ENCODE measurements around the gene TLX3. TPM values are rescaled to one million over a fixed set of nuclear protein-coding genes. Genes with fewer than 3 reads are reported as not detected.

The TLX3 gene
- total RNA-seq, 1 donor from 2014 or later = not detected

GRCh38 chr5:171317230-171317629 is 8.2 kb downstream of the TLX3 start:
- no peak overlapping the region for H3K27ac Mint-ChIP-seq (ENCODE audit: unreplicated experiment)
- peaks cover 20% of the 10 kb centered on the region for H3K4me1 Mint-ChIP-seq (ENCODE audit: low read depth)
- DNase-seq (ENCODE audit: low spot score) = no peak
- H3K9me3 Mint-ChIP-seq (ENCODE audit: low read depth) = no peaks in the 10 kb centered on the region
- H3K27me3 Mint-ChIP-seq (ENCODE audit: low read depth) = peaks cover 92% of the 10 kb centered on the region
- TF ChIP-seq, protein P1, sequence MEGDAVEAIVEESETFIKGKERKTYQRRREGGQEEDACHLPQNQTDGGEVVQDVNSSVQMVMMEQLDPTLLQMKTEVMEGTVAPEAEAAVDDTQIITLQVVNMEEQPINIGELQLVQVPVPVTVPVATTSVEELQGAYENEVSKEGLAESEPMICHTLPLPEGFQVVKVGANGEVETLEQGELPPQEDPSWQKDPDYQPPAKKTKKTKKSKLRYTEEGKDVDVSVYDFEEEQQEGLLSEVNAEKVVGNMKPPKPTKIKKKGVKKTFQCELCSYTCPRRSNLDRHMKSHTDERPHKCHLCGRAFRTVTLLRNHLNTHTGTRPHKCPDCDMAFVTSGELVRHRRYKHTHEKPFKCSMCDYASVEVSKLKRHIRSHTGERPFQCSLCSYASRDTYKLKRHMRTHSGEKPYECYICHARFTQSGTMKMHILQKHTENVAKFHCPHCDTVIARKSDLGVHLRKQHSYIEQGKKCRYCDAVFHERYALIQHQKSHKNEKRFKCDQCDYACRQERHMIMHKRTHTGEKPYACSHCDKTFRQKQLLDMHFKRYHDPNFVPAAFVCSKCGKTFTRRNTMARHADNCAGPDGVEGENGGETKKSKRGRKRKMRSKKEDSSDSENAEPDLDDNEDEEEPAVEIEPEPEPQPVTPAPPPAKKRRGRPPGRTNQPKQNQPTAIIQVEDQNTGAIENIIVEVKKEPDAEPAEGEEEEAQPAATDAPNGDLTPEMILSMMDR (IDR thresholded peaks at IDR 0.05) = no peak
- H3K36me3 Mint-ChIP-seq (ENCODE audit: low read depth) = peaks cover 4% of the 10 kb centered on the region
- H3K4me3 Mint-ChIP-seq (ENCODE audit: unreplicated experiment) = no peak overlapping the region

- Mint-ChIP-seq H3K4me1 (ENCODE audit: low read depth) (peaks cover 14% of the 10 kb centered on the region), H3K4me3 (ENCODE audit: unreplicated experiment) (no peak overlapping the region), H3K36me3 (ENCODE audit: low read depth) (peaks cover 4% of the 10 kb centered on the region), H3K27me3 (ENCODE audit: low read depth) (peaks cover 91% of the 10 kb centered on the region), H3K27ac (ENCODE audit: unreplicated experiment) (no peak overlapping the region), H3K9me3 (ENCODE audit: low read depth) (no peaks in the 10 kb centered on the region)
- DNase-seq (ENCODE audit: low spot score) = no peak
- TF ChIP-seq, protein P1 (IDR thresholded peaks at IDR 0.05) = no peak
Observed at GRCh38 chr5:171318026-171318425, 9.0 kb downstream of the TLX3 start.

DNA sequence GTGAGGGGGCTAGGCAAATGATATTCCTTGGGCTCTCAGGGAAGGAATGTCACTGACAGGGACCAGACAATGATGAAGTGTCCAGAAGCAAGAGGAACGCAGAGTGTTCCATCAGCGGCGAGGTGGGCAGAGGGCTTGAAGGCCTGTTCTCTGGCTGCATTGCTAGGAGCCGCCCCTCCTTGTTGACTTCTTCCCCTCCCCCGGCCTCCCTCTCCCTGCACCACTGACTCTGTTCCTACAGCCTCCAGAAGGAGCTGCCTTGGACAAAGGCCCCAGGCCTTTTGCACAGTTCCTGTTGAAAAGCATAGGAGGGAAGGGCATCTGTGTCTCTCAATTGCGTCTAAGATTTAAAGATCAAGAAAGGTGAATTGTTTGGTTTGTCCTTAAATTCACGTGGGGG is 12.4 kb downstream of the TLX3 start:
- Mint-ChIP-seq H3K4me1 (ENCODE audit: low read depth) (peaks cover 7% of the 10 kb centered on the region), H3K9me3 (ENCODE audit: low read depth) (no peaks in the 10 kb centered on the region), H3K27me3 (ENCODE audit: low read depth) (peaks cover 88% of the 10 kb centered on the region), H3K36me3 (ENCODE audit: low read depth) (peaks cover 2% of the 10 kb centered on the region), H3K4me3 (ENCODE audit: unreplicated experiment) (no peak overlapping the region), H3K27ac (ENCODE audit: unreplicated experiment) (no peak overlapping the region)
- TF ChIP-seq, protein P1 (IDR thresholded peaks at IDR 0.05) = no peak
- no peak for DNase-seq (ENCODE audit: low spot score)

DNA sequence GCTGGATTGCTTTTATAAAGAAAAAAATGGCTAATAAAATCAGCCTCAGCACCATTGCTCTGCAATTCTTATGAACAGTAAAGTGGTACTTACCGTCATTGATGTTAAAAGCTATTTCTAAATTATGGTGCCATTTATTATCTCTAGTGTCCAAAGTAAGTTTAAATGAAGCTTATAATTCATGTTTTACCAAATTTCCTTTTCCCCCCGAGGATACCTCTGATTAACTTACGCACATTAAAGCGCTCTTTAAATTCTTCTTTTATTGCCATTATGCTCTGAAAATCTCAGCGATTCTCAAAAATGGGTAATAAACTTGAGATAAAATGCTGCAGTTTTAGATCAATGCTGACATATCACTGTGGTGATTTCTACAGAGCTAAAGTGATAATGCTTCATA is 13.5 kb downstream of the TLX3 start:
- Mint-ChIP-seq H3K27ac (ENCODE audit: unreplicated experiment) (no peak overlapping the region), H3K4me1 (ENCODE audit: low read depth) (peaks cover 7% of the 10 kb centered on the region), H3K27me3 (ENCODE audit: low read depth) (peaks cover 84% of the 10 kb centered on the region), H3K36me3 (ENCODE audit: low read depth) (peaks cover 2% of the 10 kb centered on the region), H3K9me3 (ENCODE audit: low read depth) (no peaks in the 10 kb centered on the region), H3K4me3 (ENCODE audit: unreplicated experiment) (no peak overlapping the region)
- TF ChIP-seq, protein P1 (IDR thresholded peaks at IDR 0.05) = no peak
- DNase-seq (ENCODE audit: low spot score) = no peak

DNA sequence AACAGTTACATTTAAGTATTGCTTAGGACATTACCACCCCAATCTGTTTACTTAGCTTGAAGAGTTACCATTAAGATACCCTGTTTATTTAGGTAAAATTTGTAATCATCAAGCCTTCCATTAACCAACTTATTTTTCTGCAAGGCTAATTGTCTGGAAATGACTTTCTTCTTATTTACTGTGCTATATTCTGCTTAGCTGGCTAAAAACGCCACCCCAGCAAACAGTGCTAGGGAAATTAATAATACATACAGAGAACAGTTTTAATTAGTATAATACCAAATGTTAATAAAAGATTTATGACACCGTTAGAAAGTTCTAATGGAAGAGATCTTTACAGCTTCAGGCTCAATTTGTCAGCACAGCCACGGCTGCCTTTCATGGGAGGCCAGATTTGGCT is 14.0 kb downstream of the TLX3 start:
- peaks cover 3% of the 10 kb centered on the region for H3K36me3 Mint-ChIP-seq (ENCODE audit: low read depth)
- no peaks in the 10 kb centered on the region for H3K9me3 Mint-ChIP-seq (ENCODE audit: low read depth)
- TF ChIP-seq, protein P1 (IDR thresholded peaks at IDR 0.05) = no peak
- H3K27me3 Mint-ChIP-seq (ENCODE audit: low read depth) = peaks cover 84% of the 10 kb centered on the region
- peaks cover 7% of the 10 kb centered on the region for H3K4me1 Mint-ChIP-seq (ENCODE audit: low read depth)
- no peak for DNase-seq (ENCODE audit: low spot score)
- H3K27ac Mint-ChIP-seq (ENCODE audit: unreplicated experiment) = no peak overlapping the region
- H3K4me3 Mint-ChIP-seq (ENCODE audit: unreplicated experiment) = no peak overlapping the region

Measured in chondrocyte (in vitro differentiated cells).